Caco-2 (cell line): ENCODE data around the gene TAS2R30. TPM values are rescaled to one million over a fixed set of nuclear protein-coding genes. Genes with fewer than 3 reads are reported as not detected.

Experiments used
- BruUV-seq: library from RNA; stranded (reverse); fragments of 400-500 nt; replicated peaks from 2 replicates; lab custom pipeline; 2021; lab: Mats Ljungman, UMichigan
- CTCF ChIA-PET: fragments of 300-600 bp; sonication (Branson Sonifier 250); formaldehyde crosslinking; loops from one replicate; lab custom pipeline; 2022; ENCODE audit warnings: antibody characterized with exemption; lab: Charles Lee
- POLR2A ChIA-PET: fragments of 300-600 bp; sonication (Branson Sonifier 250); formaldehyde crosslinking; loops from one replicate; lab custom pipeline; 2022; ENCODE audit warnings: antibody characterized with exemption; lab: Charles Lee
- DNase-seq, 2 experiments: peaks; one replicate each; pipeline versions ENCODE4 v3.0.0 to v3.0.0-alpha.2; 2020 to 2022
- H3K27me3 ChIP-seq: replicated peaks from 2 replicates; pipeline ENCODE4 v1.6.0; 2011; ENCODE audit warnings: low read length; ENCODE audit not compliant: control insufficient read depth, insufficient read depth
- H3K36me3 ChIP-seq: 2 replicates; pipeline ENCODE4 v1.5.1; 2011; ENCODE audit warnings: low read length; ENCODE audit not compliant: control insufficient read depth, insufficient read depth
- H3K4me1 ChIP-seq: fragments of 250-450 bp; sonication (Bioruptor Pico); 2 replicates; pipeline ENCODE4 v1.5.1; 2020; ENCODE audit warnings: mild to moderate bottlenecking
- H3K4me3 ChIP-seq: 2 replicates; pipeline ENCODE4 v1.5.1; 2011; ENCODE audit warnings: low read depth, mild to moderate bottlenecking, control low read depth, low read length
- H3K9me3 ChIP-seq: fragments of 250-450 bp; sonication (Bioruptor Pico); 2 replicates; pipeline ENCODE4 v1.5.1; 2020; ENCODE audit warnings: mild to moderate bottlenecking, moderate library complexity
- H3K27ac Mint-ChIP-seq: one replicate; pipeline ENCODE4 v1.8.0; 2022; ENCODE audit warnings: mixed read lengths; ENCODE audit not compliant: unreplicated experiment
- H3K27me3 Mint-ChIP-seq: one replicate; pipeline ENCODE4 v1.8.0; 2022; ENCODE audit warnings: mixed read lengths; ENCODE audit not compliant: insufficient read depth, unreplicated experiment
- H3K36me3 Mint-ChIP-seq: one replicate; pipeline ENCODE4 v1.8.0; 2022; ENCODE audit warnings: mild to moderate bottlenecking, mixed read lengths; ENCODE audit not compliant: insufficient read depth, unreplicated experiment
- H3K4me1 Mint-ChIP-seq: one replicate; pipeline ENCODE4 v1.8.0; 2022; ENCODE audit warnings: low read depth, mixed read lengths; ENCODE audit not compliant: unreplicated experiment
- H3K4me3 Mint-ChIP-seq: one replicate; pipeline ENCODE4 v1.8.0; 2022; ENCODE audit warnings: mild to moderate bottlenecking, moderate library complexity, mixed read lengths; ENCODE audit not compliant: unreplicated experiment
- H3K9me3 Mint-ChIP-seq: one replicate; pipeline ENCODE4 v1.8.0; 2022; ENCODE audit warnings: mixed read lengths; ENCODE audit not compliant: unreplicated experiment
- CTCF ChIP-seq, 2 experiments: fragments of 200-600 bp in 1 of 2; IDR thresholded peaks; 1 replicate in 1 of 2; 2 replicates in 1 of 2; pipeline versions ENCODE4 v1.5.1 to v1.8.0; 2011 to 2022; ENCODE audit warnings: antibody characterized with exemption in 1 of 2, control low read depth in 1 of 2, inconsistent platforms in 1 of 2, low read depth in 1 of 2, low read length in 1 of 2, mild to moderate bottlenecking in 1 of 2, moderate library complexity in 1 of 2; ENCODE audit not compliant: insufficient read depth in 1 of 2, severe bottlenecking in 1 of 2, unreplicated experiment in 1 of 2
- intact Hi-C: fragments of 100-400 bp; cut with micrococcal nuclease; formaldehyde crosslinking; loops from one replicate; pipeline ENCODE4 v1.10.0; 2022; ENCODE audit not compliant: unreplicated experiment
- total RNA-seq: library from RNA; stranded (reverse); gene quantifications from 2 replicates; pipeline ENCODE4 v1.2.3, GENCODE V29; 2022

TAS2R30 gene
- total RNA-seq, 1 experiment from 2014 or later, result 3.8 TPM

DNA sequence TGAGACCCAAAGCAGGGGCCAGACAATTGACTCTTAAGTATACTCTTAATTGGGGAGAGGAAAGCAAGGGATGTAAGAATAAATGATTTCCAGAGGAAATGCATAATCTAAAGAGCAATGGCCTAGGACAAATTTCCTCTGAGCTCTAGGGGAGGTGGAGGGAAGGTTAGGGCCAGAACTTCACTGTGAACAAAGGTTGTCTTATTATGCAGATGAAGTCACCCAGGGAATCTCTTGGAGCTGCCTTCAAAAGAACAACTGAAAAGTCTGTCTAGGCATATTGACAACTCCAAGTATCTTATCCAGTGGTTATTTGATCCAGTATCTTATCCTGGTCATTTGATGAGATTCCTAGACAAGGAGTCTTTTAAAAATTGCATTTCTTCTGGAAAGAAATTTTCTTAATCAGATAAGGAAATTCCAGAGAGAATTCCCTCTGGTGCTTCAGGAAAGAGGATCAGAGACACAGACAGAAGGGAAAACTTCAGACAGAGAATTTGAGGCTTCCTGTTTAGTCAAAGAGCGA lies 20.0 kb upstream of the TAS2R30 start:
- no peak for DNase-seq
- Histone ChIP-seq H3K27me3 (no peaks in the 10 kb centered on the region), H3K9me3 (peaks cover 26% of the 10 kb centered on the region), H3K36me3 (peaks cover 5% of the 10 kb centered on the region), H3K4me3 (no peak overlapping the region), H3K4me1 (0 out of 2 replicates have a peak, but pooled peaks cover 5% of the 10 kb centered on the region)
- H3K27ac Mint-ChIP-seq, result no peak overlapping the region
- no peaks in the 10 kb centered on the region for H3K4me1 Mint-ChIP-seq
- H3K36me3 Mint-ChIP-seq, result peaks cover 56% of the 10 kb centered on the region
- no peak overlapping the region for H3K4me3 Mint-ChIP-seq
- CTCF ChIA-PET, result no interaction called here
- POLR2A ChIA-PET, result no interaction called here
- no TSS peak for BruUV-seq
- peaks cover 29% of the 10 kb centered on the region for H3K9me3 Mint-ChIP-seq
- no peaks in the 10 kb centered on the region for H3K27me3 Mint-ChIP-seq
- intact Hi-C loops, result no loop called here
- TF ChIP-seq CTCF (IDR thresholded peaks at IDR 0.05; ENCODE audit: insufficient read depth in 1 of 2, low read depth in 1 of 2, low read length in 1 of 2, severe bottlenecking in 1 of 2, unreplicated experiment in 1 of 2), result no peak

- Histone ChIP-seq H3K36me3 (peaks cover 5% of the 10 kb centered on the region), H3K4me1 (0 out of 2 replicates have a peak, but pooled peaks cover 5% of the 10 kb centered on the region), H3K9me3 (peaks cover 26% of the 10 kb centered on the region), H3K27me3 (no peaks in the 10 kb centered on the region), H3K4me3 (no peak overlapping the region)
- no TSS peak for BruUV-seq
- Mint-ChIP-seq H3K4me3 (no peak overlapping the region), H3K9me3 (peaks cover 37% of the 10 kb centered on the region), H3K4me1 (no peaks in the 10 kb centered on the region), H3K27me3 (no peaks in the 10 kb centered on the region), H3K27ac (no peak overlapping the region), H3K36me3 (peaks cover 49% of the 10 kb centered on the region)
- no peak for TF ChIP-seq CTCF (IDR thresholded peaks at IDR 0.05; ENCODE audit: insufficient read depth in 1 of 2, low read depth in 1 of 2, low read length in 1 of 2, severe bottlenecking in 1 of 2, unreplicated experiment in 1 of 2)
- POLR2A ChIA-PET, result no interaction called here
- intact Hi-C loops, result no loop called here
- CTCF ChIA-PET, result no interaction called here
- DNase-seq, result no peak
Measured at GRCh38 chr12:11152725-11153124, 18.3 kb upstream of the TAS2R30 start.

DNA sequence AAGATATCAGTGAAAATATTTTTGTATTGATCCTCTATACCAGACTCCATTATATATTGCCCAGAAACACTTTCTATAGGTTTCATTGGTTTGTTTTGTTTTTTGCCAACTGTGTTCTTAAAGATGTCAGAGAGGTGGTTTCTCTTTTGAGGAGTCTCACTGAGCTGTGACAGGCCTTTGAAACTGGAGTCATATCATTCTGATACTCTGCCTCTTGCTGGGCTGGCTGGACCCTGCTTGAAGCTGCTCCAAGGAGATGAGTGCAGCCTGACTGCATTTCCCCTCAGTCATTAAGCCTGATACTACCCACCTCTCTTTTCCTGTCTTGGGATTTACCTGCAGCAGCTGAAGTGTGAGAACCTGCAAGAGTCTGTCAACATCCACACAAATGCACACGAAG lies 16.4 kb upstream of the TAS2R30 start:
- Mint-ChIP-seq H3K4me1 (no peaks in the 10 kb centered on the region), H3K27me3 (no peaks in the 10 kb centered on the region), H3K9me3 (peaks cover 26% of the 10 kb centered on the region), H3K36me3 (peaks cover 43% of the 10 kb centered on the region), H3K4me3 (no peak overlapping the region), H3K27ac (no peak overlapping the region)
- Histone ChIP-seq H3K4me3 (no peak overlapping the region), H3K27me3 (no peaks in the 10 kb centered on the region), H3K9me3 (peaks cover 19% of the 10 kb centered on the region), H3K36me3 (peaks cover 5% of the 10 kb centered on the region), H3K4me1 (0 out of 2 replicates have a peak, but pooled peaks cover 5% of the 10 kb centered on the region)
- intact Hi-C loops, result no loop called here
- BruUV-seq, result no TSS peak
- ChIA-PET CTCF (no interaction called here), POLR2A (no interaction called here)
- TF ChIP-seq CTCF (IDR thresholded peaks at IDR 0.05; ENCODE audit: insufficient read depth in 1 of 2, low read depth in 1 of 2, low read length in 1 of 2, severe bottlenecking in 1 of 2, unreplicated experiment in 1 of 2), result no peak
- DNase-seq, result no peak
